PC-3 (cell line): ENCODE results near the gene KYNU.

ENCODE experiments used
- CTCF ChIP-seq: fragments of 300-600 bp; sonication (generic); conservative IDR thresholded peaks from 2 replicates; pipeline ENCODE4 v1.5.1; 2017; ENCODE audit warnings: antibody characterized with exemption, low read depth, mild to moderate bottlenecking, low read length
- EZH2 ChIP-seq: fragments of 300-600 bp; sonication (generic); IDR thresholded peaks from one replicate; pipeline ENCODE4 v1.6.1; 2017; ENCODE audit warnings: antibody characterized with exemption, mild to moderate bottlenecking, low read length; ENCODE audit not compliant: unreplicated experiment
- EZH2phosphoT487 ChIP-seq: fragments of 300-600 bp; sonication (generic); IDR thresholded peaks from 2 replicates; pipeline ENCODE4 v1.6.1; 2018; ENCODE audit warnings: mild to moderate bottlenecking, antibody characterized with exemption, low read length, borderline replicate concordance

- TF ChIP-seq CTCF (no peak), EZH2 (no peak), EZH2phosphoT487 (no peak)
Measured at GRCh38 chr2:142866426-142866825, 11.0 kb upstream of the KYNU start.
